ENCODE measurements around the gene RGS10.

RGS10 gene

GRCh38 chr10:119494236-119495020 is 48.1 kb downstream of the RGS10 start:
- no peak for DNase-seq (ENCODE audit: low read depth)
- TF ChIP-seq CTCF (IDR thresholded peaks at IDR 0.05; ENCODE audit: control insufficient read depth, insufficient read depth, low read depth, low read length, missing control alignments): no peak
- no peak overlapping the region for H3K4me3 ChIP-seq (ENCODE audit: control insufficient read depth, low read depth, low read length)

GRCh38 chr10:119493155-119493554 is 49.4 kb downstream of the RGS10 start:
- DNase-seq (ENCODE audit: low read depth): no peak
- H3K4me3 ChIP-seq (ENCODE audit: control insufficient read depth, low read depth, low read length): no peak overlapping the region
- TF ChIP-seq CTCF (IDR thresholded peaks at IDR 0.05; ENCODE audit: control insufficient read depth, insufficient read depth, low read depth, low read length, missing control alignments): no peak

GRCh38 chr10:119491966-119492757 is 50.4 kb downstream of the RGS10 start:
- no peak overlapping the region for H3K4me3 ChIP-seq (ENCODE audit: control insufficient read depth, low read depth, low read length)
- no peak for TF ChIP-seq CTCF (IDR thresholded peaks at IDR 0.05; ENCODE audit: control insufficient read depth, insufficient read depth, low read depth, low read length, missing control alignments)
- no peak for DNase-seq (ENCODE audit: low read depth)

GRCh38 chr10:119489991-119490326 is 52.6 kb downstream of the RGS10 start:
- DNase-seq (ENCODE audit: low read depth): no peak
- TF ChIP-seq CTCF (IDR thresholded peaks at IDR 0.05; ENCODE audit: control insufficient read depth, insufficient read depth, low read depth, low read length, missing control alignments): no peak
- no peak overlapping the region for H3K4me3 ChIP-seq (ENCODE audit: control insufficient read depth, low read depth, low read length)

GRCh38 chr10:119488675-119489074 is 53.8 kb downstream of the RGS10 start:
- no peak for DNase-seq (ENCODE audit: low read depth)
- no peak for TF ChIP-seq CTCF (IDR thresholded peaks at IDR 0.05; ENCODE audit: control insufficient read depth, insufficient read depth, low read depth, low read length, missing control alignments)
- H3K4me3 ChIP-seq (ENCODE audit: control insufficient read depth, low read depth, low read length): no peak overlapping the region

- DNase-seq (ENCODE audit: low read depth): no peak
- no peak overlapping the region for H3K4me3 ChIP-seq (ENCODE audit: control insufficient read depth, low read depth, low read length)
- no peak for TF ChIP-seq CTCF (IDR thresholded peaks at IDR 0.05; ENCODE audit: control insufficient read depth, insufficient read depth, low read depth, low read length, missing control alignments)
These were observed 58.7 kb downstream of the RGS10 start for GRCh38 chr10:119483839-119484238.

Data from AG09309 (cell line).